GM10248 (cell line): Measurements from ENCODE around the gene ARMCX4.
"Not testable (repeated sequence)": the region's sequence is repeated elsewhere in the genome, so short reads cannot be mapped to it uniquely, and the experiment has no call there.

Experiments used
- CTCF ChIA-PET: fragments of 300-600 bp; sonication (Branson Sonifier 250); formaldehyde crosslinking; extraction: SDS; loops from one replicate; lab custom pipeline; 2021; ENCODE audit warnings: antibody characterized with exemption; lab: Yijun Ruan, JAX
- POLR2A ChIA-PET: fragments of 350-650 bp; sonication (Branson Sonifier 250); formaldehyde crosslinking; extraction: SDS; loops from one replicate; lab custom pipeline; 2020; ENCODE audit warnings: antibody characterized with exemption; lab: Yijun Ruan, JAX
- DNase-seq: peaks from one replicate; pipeline ENCODE4 v3.0.0; 2012; ENCODE audit errors: extremely low spot score
- TF ChIP-seq, protein P1 (sequence below): IDR thresholded peaks from 2 replicates; pipeline ENCODE4 v1.5.1; 2012; ENCODE audit warnings: mild to moderate bottlenecking, low read depth; ENCODE audit errors: extremely low read depth, missing control alignments, control extremely low read depth

ARMCX4 gene

GRCh38 chrX:101493225-101493624 lies 8.0 kb downstream of the ARMCX4 start:
- no peak for DNase-seq
- ChIA-PET CTCF (no interaction called here), POLR2A (no interaction called here)
- TF ChIP-seq, protein P1, sequence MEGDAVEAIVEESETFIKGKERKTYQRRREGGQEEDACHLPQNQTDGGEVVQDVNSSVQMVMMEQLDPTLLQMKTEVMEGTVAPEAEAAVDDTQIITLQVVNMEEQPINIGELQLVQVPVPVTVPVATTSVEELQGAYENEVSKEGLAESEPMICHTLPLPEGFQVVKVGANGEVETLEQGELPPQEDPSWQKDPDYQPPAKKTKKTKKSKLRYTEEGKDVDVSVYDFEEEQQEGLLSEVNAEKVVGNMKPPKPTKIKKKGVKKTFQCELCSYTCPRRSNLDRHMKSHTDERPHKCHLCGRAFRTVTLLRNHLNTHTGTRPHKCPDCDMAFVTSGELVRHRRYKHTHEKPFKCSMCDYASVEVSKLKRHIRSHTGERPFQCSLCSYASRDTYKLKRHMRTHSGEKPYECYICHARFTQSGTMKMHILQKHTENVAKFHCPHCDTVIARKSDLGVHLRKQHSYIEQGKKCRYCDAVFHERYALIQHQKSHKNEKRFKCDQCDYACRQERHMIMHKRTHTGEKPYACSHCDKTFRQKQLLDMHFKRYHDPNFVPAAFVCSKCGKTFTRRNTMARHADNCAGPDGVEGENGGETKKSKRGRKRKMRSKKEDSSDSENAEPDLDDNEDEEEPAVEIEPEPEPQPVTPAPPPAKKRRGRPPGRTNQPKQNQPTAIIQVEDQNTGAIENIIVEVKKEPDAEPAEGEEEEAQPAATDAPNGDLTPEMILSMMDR: no peak

DNA sequence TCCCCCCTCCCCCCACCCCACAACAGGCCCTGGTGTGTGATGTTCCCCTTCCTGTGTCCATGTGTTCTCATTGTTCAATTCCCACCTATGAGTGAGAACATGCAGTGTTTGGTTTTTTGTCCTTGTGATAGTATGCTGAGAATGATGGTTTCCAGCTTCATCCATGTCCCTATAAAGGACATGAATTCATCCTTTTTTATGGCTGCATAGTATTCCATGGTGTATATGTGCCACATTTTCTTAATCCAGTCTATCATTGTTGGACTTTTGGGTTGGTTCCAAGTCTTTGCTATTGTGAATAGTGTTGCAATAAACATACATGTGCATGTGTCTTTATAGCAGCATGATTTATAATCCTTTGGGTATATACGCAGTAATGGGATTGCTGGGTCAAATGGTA lies 17.7 kb downstream of the ARMCX4 start:
- POLR2A ChIA-PET, DNase-seq, CTCF ChIA-PET: not testable (repeated sequence)

DNA sequence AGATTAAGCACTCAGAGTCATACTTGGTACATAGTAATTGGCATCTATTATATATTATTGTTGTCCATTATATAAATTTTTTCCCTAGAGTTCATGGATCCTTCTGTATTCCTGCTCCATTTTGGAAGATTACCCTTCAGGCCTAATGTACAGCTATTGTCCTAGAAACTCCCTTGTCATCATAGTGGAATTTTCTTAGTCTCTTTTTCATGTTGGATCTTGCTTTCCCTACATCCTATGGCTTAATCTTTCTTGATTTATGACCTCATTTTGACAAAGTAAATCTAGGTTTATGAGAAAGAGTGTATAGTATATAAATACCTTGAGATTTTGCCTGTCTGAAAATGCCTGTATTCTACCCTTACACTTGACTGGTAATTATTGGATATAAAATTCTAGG lies 22.1 kb downstream of the ARMCX4 start:
- TF ChIP-seq, protein P1: no peak
- ChIA-PET CTCF (no interaction called here), POLR2A (no interaction called here)
- no peak for DNase-seq

DNA sequence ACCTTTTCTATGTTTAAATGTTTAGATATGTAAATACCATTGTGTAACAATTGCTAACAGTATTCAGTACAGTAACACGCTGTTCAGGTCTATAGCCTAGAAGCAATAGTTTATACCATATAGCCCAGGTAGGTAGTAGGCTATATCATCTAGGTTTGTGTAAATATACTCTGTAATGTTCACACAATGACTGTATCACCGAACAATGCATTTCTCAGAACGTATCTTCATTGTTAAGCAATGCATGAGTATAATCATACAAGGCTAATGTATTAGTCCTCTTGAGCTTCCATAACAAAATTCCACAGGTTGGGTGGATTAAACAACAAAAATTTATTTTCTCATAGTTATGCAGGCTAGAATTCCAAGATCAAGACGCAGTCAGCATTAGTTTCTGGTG lies 22.7 kb downstream of the ARMCX4 start:
- TF ChIP-seq, protein P1: no peak
- CTCF ChIA-PET: no interaction called here
- POLR2A ChIA-PET: no interaction called here
- no peak for DNase-seq

DNA sequence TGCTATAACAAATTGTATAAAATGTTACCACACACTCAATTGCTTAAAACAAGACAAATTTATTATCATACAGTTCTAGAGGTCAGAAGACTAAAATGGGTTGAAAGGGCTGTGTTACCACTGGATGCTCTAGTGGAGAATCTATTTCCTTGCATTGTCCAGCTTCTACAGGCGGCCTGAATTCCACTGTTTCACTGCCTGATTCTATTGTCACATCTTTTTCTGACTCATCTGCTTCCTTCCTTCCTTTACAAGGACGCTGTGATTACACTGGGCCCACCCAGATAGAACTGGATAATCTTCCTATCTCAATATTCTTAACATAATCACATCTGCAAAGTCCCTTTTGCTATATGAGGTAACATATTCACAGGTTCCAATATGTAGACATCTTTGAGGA lies 45.7 kb downstream of the ARMCX4 start:
- CTCF ChIA-PET: no interaction called here
- POLR2A ChIA-PET: no interaction called here
- no peak for DNase-seq
- TF ChIP-seq, protein P1: no peak
